Calu3 (cell line): Measurements from ENCODE around the gene ATP1A3. TPM values are rescaled to one million over a fixed set of nuclear protein-coding genes. Genes with fewer than 3 reads are reported as not detected.

Experiments
- BruUV-seq: library from RNA; stranded (reverse); fragments of 400-500 nt; replicated peaks from 2 replicates; lab custom pipeline; 2021; lab: Mats Ljungman, UMichigan
- CTCF ChIA-PET: fragments of 300-600 bp; sonication (Branson Sonifier 250); formaldehyde crosslinking; loops from one replicate; lab custom pipeline; 2022; ENCODE audit warnings: antibody characterized with exemption; lab: Charles Lee
- DNase-seq: peaks from one replicate; pipeline ENCODE4 v3.0.0; 2022
- H3K27ac Mint-ChIP-seq: one replicate; pipeline ENCODE4 v1.8.0; 2022; ENCODE audit warnings: mixed read lengths; ENCODE audit not compliant: unreplicated experiment
- H3K27me3 Mint-ChIP-seq: one replicate; pipeline ENCODE4 v1.8.0; 2022; ENCODE audit warnings: mixed read lengths; ENCODE audit not compliant: unreplicated experiment
- H3K36me3 Mint-ChIP-seq: one replicate; pipeline ENCODE4 v1.8.0; 2022; ENCODE audit warnings: mild to moderate bottlenecking, moderate library complexity, mixed read lengths; ENCODE audit not compliant: insufficient read depth, unreplicated experiment
- H3K4me1 Mint-ChIP-seq: one replicate; pipeline ENCODE4 v1.8.0; 2022; ENCODE audit warnings: mild to moderate bottlenecking, low read depth, mixed read lengths; ENCODE audit not compliant: unreplicated experiment
- H3K4me3 Mint-ChIP-seq: one replicate; pipeline ENCODE4 v1.8.0; 2022; ENCODE audit warnings: mild to moderate bottlenecking, low read depth, moderate library complexity, mixed read lengths; ENCODE audit not compliant: unreplicated experiment
- H3K9me3 Mint-ChIP-seq: one replicate; pipeline ENCODE4 v1.8.0; 2022; ENCODE audit warnings: low read depth, mixed read lengths; ENCODE audit not compliant: unreplicated experiment
- CTCF ChIP-seq: fragments of 200-600 bp; IDR thresholded peaks from one replicate; pipeline ENCODE4 v1.8.0; 2022; ENCODE audit warnings: antibody characterized with exemption; ENCODE audit not compliant: unreplicated experiment
- intact Hi-C: fragments of 100-400 bp; cut with micrococcal nuclease; formaldehyde crosslinking; loops from one replicate; pipeline ENCODE4 v1.10.0; 2022; ENCODE audit not compliant: unreplicated experiment
- total RNA-seq: library from RNA; stranded (reverse); gene quantifications from 2 replicates; pipeline ENCODE4 v1.2.3, GENCODE V29; 2022

The ATP1A3 gene
- total RNA-seq, 1 experiment from 2014 or later, result 1.7 TPM

GRCh38 chr19:41927497-41928192, 66.4 kb downstream of the ATP1A3 start:
- no peak for TF ChIP-seq CTCF
- H3K36me3 Mint-ChIP-seq, result peaks cover 11% of the 10 kb centered on the region
- H3K27me3 Mint-ChIP-seq, result no peaks in the 10 kb centered on the region
- no peaks in the 10 kb centered on the region for H3K9me3 Mint-ChIP-seq
- CTCF ChIA-PET, result interaction anchor here (0.6 to 1.0 kb wide), 3 partner anchors 17 to 55 kb away, joined by 3 to 4 read pairs (median 4); no protein-coding TSS in a partner anchor
- no peak overlapping the region for H3K27ac Mint-ChIP-seq
- no peak overlapping the region for H3K4me3 Mint-ChIP-seq
- intact Hi-C loops, result no loop called here
- no TSS peak for BruUV-seq
- H3K4me1 Mint-ChIP-seq, result peaks cover 21% of the 10 kb centered on the region
- DNase-seq, result no peak

- CTCF ChIA-PET, result interaction anchor here (0.6 kb wide), 1 partner anchor 43 kb away, joined by 4 read pairs; no protein-coding TSS in a partner anchor
Measured at GRCh38 chr19:41926763-41927496, 67.1 kb downstream of the ATP1A3 start.

GRCh38 chr19:41926028-41926762, 67.8 kb downstream of the ATP1A3 start:
- intact Hi-C loops, result no loop called here
- CTCF ChIA-PET, result no interaction called here
- Mint-ChIP-seq H3K4me1 (peaks cover 21% of the 10 kb centered on the region), H3K9me3 (no peaks in the 10 kb centered on the region), H3K4me3 (no peak overlapping the region), H3K27ac (no peak overlapping the region), H3K36me3 (peaks cover 11% of the 10 kb centered on the region), H3K27me3 (no peaks in the 10 kb centered on the region)
- no TSS peak for BruUV-seq
- no peak for TF ChIP-seq CTCF
- DNase-seq, result no peak

More at GRCh38 chr19:41926763-41927496, 67.1 kb downstream of the ATP1A3 start:
- no peak overlapping the region for H3K4me3 Mint-ChIP-seq
- H3K27me3 Mint-ChIP-seq, result no peaks in the 10 kb centered on the region
- no peak overlapping the region for H3K27ac Mint-ChIP-seq
- BruUV-seq, result no TSS peak
- H3K36me3 Mint-ChIP-seq, result peaks cover 11% of the 10 kb centered on the region
- no peak for TF ChIP-seq CTCF
- no peak for DNase-seq
- H3K9me3 Mint-ChIP-seq, result no peaks in the 10 kb centered on the region
- peaks cover 21% of the 10 kb centered on the region for H3K4me1 Mint-ChIP-seq
- intact Hi-C loops, result no loop called here

GRCh38 chr19:41925208-41926003, 68.6 kb downstream of the ATP1A3 start:
- DNase-seq, result no peak
- no TSS peak for BruUV-seq
- Mint-ChIP-seq H3K9me3 (no peaks in the 10 kb centered on the region), H3K4me1 (peaks cover 21% of the 10 kb centered on the region), H3K27me3 (no peaks in the 10 kb centered on the region), H3K36me3 (peaks cover 11% of the 10 kb centered on the region), H3K27ac (no peak overlapping the region), H3K4me3 (no peak overlapping the region)
- CTCF ChIA-PET, result interaction anchor here (1.0 kb wide), 1 partner anchor 52 kb away, joined by 3 read pairs; no protein-coding TSS in a partner anchor
- no peak for TF ChIP-seq CTCF
- intact Hi-C loops, result no loop called here
